ENCODE data around the gene NXPH1. TPM values are rescaled to one million over a fixed set of nuclear protein-coding genes. Genes with fewer than 3 reads are reported as not detected.

Gene NXPH1
- total and polyA plus RNA-seq, 9 of the 15 experiments (the other 6 are each of a cell fraction or from before 2014, with no cell fraction given): 0.16 TPM; not detected in 8

DNA sequence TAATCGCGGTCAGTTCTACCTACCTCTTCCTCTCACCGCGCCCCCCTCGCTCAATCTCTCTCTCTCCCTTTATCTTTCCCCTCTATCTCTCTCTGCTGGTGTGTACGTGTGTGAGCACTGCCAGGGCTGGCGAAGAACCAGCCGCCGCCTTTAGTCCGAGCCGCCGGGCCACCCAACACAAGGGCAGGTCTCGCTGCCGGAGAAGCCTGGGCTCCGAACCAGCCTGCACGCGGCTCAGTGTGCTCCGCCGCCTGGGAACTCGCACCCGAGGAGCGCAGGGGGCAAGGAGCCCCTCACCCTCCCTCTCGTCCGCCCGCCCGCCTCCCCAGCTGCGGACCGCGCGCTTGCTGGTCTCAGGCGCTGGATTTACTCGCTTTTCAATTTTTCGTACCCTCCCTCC is 1.7 kb downstream of the NXPH1 start:
- intact Hi-C loops (cut with micrococcal nuclease) (loop anchor here (5.0 kb wide), 2 partner anchors 287 to 657 kb away; no protein-coding TSS in a partner anchor), in situ Hi-C loops (cut with MboI) (no loop called here)
- Histone ChIP-seq H4K20me1 (replicated peaks; ENCODE audit: control insufficient read depth, insufficient read depth, low read length) (no peaks in the 10 kb centered on the region), H3K27ac (ENCODE audit: extremely low read depth, low read depth, low read length) (no peak overlapping the region), H3K4me3 (no peak overlapping the region), H3K79me2 (ENCODE audit: control insufficient read depth, insufficient read depth, low read length) (no peaks in the 10 kb centered on the region), H3K27me3 (ENCODE audit: control insufficient read depth in 2 of 2, insufficient read depth in 2 of 2, low read length in 2 of 2) (peaks cover 26 to 46% of the 10 kb centered on the region in 2 experiments), H3K9me3 (replicated peaks; ENCODE audit: control insufficient read depth, insufficient read depth, low read depth, low read length) (no peaks in the 10 kb centered on the region; the same call in 1 of the 2 replicates), H3K4me1 (replicated peaks in 1 of 2; ENCODE audit: control insufficient read depth in 2 of 2, insufficient read depth in 2 of 2, low read length in 2 of 2) (peaks cover 0 to 21% of the 10 kb centered on the region in 2 experiments; a peak in 2 of 5 replicates), H2AFZ (ENCODE audit: low read depth, low read length) (no peak overlapping the region), H3K36me3 (ENCODE audit: control insufficient read depth, insufficient read depth, low read length) (no peaks in the 10 kb centered on the region), H3K9ac (ENCODE audit: insufficient read depth in 1 of 2, low read depth in 2 of 2, low read length in 2 of 2) (no peak overlapping the region), H3K9me1 (ENCODE audit: control insufficient read depth, insufficient read depth, low read length) (no peaks in the 10 kb centered on the region), H3K4me2 (ENCODE audit: insufficient read depth, low read length) (no peak overlapping the region)
- ChIA-PET CTCF (ENCODE audit: low intra/inter-chr PET ratio) (no interaction called here), POLR2A (no interaction called here)
- ATAC-seq (no peak), FAIRE-seq (no peak), DNase-seq (ENCODE audit: extremely low read depth in 1 of 4, low spot score in 3 of 4) (no peak)
- WGBS (ENCODE audit: insufficient coverage, low coverage, missing lambda C conversion rate): 25% methylated on average over 26 of the region's 33 CpGs
- BruUV-seq (replicated peaks): no TSS peak
- no peak for TF ChIP-seq ZNF217 (CRISPR knock-in tag; IDR thresholded peaks at IDR 0.05)
- TF ChIP-seq COPS2 (conservative IDR thresholded peaks at IDR 0.05): no peak
- no peak for TF ChIP-seq WHSC1 (IDR thresholded peaks at IDR 0.05; ENCODE audit: low read length)
- TF ChIP-seq SRSF9 (IDR thresholded peaks at IDR 0.05; ENCODE audit: borderline replicate concordance, low read depth, low read length): no peak
- TF ChIP-seq PHF20 (IDR thresholded peaks at IDR 0.05; ENCODE audit: partially characterized antibody): no peak
- TF ChIP-seq ZNF224 (CRISPR knock-in tag; IDR thresholded peaks at IDR 0.05): no peak
- no peak for TF ChIP-seq E2F3 (CRISPR knock-in tag; IDR thresholded peaks at IDR 0.05)
- TF ChIP-seq ZNF76 (CRISPR knock-in tag; IDR thresholded peaks at IDR 0.05; ENCODE audit: borderline replicate concordance): no peak
- TF ChIP-seq XRCC4 (IDR thresholded peaks at IDR 0.05; ENCODE audit: extremely low read depth, insufficient read depth, insufficient read length): no peak
- TF ChIP-seq MXI1 (IDR thresholded peaks at IDR 0.05; ENCODE audit: low read depth, low read length): no peak
- TF ChIP-seq ZNF23 (CRISPR knock-in tag; IDR thresholded peaks at IDR 0.05): no peak
- no peak for TF ChIP-seq TAF15 (IDR thresholded peaks at IDR 0.05; ENCODE audit: low read depth, low read length)
- TF ChIP-seq, protein P1, sequence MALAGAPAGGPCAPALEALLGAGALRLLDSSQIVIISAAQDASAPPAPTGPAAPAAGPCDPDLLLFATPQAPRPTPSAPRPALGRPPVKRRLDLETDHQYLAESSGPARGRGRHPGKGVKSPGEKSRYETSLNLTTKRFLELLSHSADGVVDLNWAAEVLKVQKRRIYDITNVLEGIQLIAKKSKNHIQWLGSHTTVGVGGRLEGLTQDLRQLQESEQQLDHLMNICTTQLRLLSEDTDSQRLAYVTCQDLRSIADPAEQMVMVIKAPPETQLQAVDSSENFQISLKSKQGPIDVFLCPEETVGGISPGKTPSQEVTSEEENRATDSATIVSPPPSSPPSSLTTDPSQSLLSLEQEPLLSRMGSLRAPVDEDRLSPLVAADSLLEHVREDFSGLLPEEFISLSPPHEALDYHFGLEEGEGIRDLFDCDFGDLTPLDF (CRISPR knock-in tag; IDR thresholded peaks at IDR 0.05): no peak
- no peak for TF ChIP-seq TRIM28 (IDR thresholded peaks at IDR 0.05)
- TF ChIP-seq, protein P2, sequence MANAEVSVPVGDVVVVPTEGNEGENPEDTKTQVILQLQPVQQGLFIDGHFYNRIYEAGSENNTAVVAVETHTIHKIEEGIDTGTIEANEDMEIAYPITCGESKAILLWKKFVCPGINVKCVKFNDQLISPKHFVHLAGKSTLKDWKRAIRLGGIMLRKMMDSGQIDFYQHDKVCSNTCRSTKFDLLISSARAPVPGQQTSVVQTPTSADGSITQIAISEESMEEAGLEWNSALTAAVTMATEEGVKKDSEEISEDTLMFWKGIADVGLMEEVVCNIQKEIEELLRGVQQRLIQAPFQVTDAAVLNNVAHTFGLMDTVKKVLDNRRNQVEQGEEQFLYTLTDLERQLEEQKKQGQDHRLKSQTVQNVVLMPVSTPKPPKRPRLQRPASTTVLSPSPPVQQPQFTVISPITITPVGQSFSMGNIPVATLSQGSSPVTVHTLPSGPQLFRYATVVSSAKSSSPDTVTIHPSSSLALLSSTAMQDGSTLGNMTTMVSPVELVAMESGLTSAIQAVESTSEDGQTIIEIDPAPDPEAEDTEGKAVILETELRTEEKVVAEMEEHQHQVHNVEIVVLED (CRISPR knock-in tag; IDR thresholded peaks at IDR 0.05): no peak
